HL-60 (cell line): ENCODE measurements around the gene SBF1.

Experiments used
- DNase-seq, 2 experiments: peaks; one replicate each; pipeline ENCODE4 v3.0.0-alpha.2; 2010 to 2020; ENCODE audit warnings: low read depth in 1 of 2, low spot score in 1 of 2
- H3K27ac ChIP-seq: fragments of 250-450 bp; sonication (Bioruptor Pico); replicated peaks from 2 replicates; pipeline ENCODE4 v1.5.1; 2020; ENCODE audit warnings: mild to moderate bottlenecking, moderate library complexity
- H3K27me3 ChIP-seq: fragments of 250-450 bp; sonication (Bioruptor Pico); 2 replicates; pipeline ENCODE4 v1.5.1; 2021; ENCODE audit warnings: mild to moderate bottlenecking, moderate library complexity; ENCODE audit not compliant: insufficient read depth, poor library complexity, severe bottlenecking
- H3K4me3 ChIP-seq: replicated peaks from 2 replicates; pipeline ENCODE4 v1.5.1; 2011; ENCODE audit warnings: mild to moderate bottlenecking, control low read depth, low read length; ENCODE audit not compliant: insufficient read depth
- CTCF ChIP-seq: IDR thresholded peaks from one replicate; pipeline ENCODE4 v1.5.1; 2011; ENCODE audit warnings: low read length, control low read depth, inconsistent platforms; ENCODE audit not compliant: insufficient read depth
- GABPA ChIP-seq: IDR thresholded peaks from 2 replicates; pipeline ENCODE4 v1.6.1; 2012; ENCODE audit warnings: low read depth
- POLR2AphosphoS5 ChIP-seq: IDR thresholded peaks from 2 replicates; pipeline ENCODE4 v1.6.1; 2012; ENCODE audit warnings: low read depth
- SPI1 ChIP-seq: IDR thresholded peaks from 2 replicates; pipeline ENCODE4 v1.6.1; 2012; ENCODE audit warnings: low read depth, mild to moderate bottlenecking, borderline replicate concordance
- TF ChIP-seq, protein P1 (sequence below): IDR thresholded peaks from 2 replicates; pipeline ENCODE4 v1.6.1; 2012; ENCODE audit warnings: low read depth; ENCODE audit not compliant: insufficient replicate concordance

SBF1 gene

DNA sequence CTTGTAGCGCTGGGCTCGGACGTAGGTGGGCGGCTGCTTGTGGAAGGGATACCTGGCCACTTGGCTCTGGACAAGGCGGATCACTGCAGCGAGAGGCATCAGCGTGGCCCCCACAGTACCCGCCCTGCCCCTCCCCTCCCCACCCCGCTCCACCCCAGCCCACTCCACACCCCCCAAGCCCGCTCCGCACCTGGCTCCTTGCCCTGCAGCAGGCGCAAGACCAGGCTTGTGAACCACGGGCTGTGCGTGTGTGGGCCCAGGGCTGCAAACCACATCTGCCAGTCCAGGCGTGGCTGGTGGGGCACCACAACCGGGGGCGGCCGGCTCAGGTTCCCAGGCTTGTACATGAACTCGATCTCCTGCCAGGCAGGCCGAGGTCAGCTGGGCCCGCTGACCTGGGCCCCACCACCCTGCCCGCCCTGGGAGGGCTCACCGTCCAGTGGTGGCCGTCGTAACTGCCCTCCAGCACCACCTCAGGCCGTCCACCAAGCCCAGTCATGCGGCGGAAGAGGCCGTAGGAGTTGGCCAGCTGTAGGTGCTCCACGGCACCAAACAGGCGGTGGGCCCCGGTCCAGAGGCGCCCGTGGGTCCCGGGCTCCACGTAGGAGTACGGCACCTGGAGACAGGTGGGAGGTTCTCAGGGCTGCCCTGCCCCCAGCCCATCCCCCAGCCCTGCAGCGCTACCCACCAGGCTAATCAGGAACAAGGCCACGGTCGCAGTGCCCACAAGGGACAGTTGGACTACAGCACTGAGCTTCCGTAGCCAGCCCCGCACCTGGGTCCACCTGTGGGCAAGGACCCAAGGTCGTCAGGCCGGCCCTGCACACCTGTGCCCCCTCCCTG, 29.8 kb upstream of the SBF1 start:
- H3K27ac ChIP-seq: no peak overlapping the region

GRCh38 chr22:50503475-50504145, 28.8 kb upstream of the SBF1 start:
- no peak for DNase-seq
- TF ChIP-seq, protein P1, sequence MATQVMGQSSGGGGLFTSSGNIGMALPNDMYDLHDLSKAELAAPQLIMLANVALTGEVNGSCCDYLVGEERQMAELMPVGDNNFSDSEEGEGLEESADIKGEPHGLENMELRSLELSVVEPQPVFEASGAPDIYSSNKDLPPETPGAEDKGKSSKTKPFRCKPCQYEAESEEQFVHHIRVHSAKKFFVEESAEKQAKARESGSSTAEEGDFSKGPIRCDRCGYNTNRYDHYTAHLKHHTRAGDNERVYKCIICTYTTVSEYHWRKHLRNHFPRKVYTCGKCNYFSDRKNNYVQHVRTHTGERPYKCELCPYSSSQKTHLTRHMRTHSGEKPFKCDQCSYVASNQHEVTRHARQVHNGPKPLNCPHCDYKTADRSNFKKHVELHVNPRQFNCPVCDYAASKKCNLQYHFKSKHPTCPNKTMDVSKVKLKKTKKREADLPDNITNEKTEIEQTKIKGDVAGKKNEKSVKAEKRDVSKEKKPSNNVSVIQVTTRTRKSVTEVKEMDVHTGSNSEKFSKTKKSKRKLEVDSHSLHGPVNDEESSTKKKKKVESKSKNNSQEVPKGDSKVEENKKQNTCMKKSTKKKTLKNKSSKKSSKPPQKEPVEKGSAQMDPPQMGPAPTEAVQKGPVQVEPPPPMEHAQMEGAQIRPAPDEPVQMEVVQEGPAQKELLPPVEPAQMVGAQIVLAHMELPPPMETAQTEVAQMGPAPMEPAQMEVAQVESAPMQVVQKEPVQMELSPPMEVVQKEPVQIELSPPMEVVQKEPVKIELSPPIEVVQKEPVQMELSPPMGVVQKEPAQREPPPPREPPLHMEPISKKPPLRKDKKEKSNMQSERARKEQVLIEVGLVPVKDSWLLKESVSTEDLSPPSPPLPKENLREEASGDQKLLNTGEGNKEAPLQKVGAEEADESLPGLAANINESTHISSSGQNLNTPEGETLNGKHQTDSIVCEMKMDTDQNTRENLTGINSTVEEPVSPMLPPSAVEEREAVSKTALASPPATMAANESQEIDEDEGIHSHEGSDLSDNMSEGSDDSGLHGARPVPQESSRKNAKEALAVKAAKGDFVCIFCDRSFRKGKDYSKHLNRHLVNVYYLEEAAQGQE: no peak
- no peak for TF ChIP-seq SPI1
- TF ChIP-seq GABPA: no peak
- TF ChIP-seq CTCF: no peak
- TF ChIP-seq POLR2AphosphoS5: no peak
- H3K27ac ChIP-seq: no peak overlapping the region

More for the DNA sequence above, 29.8 kb upstream of the SBF1 start:
- TF ChIP-seq SPI1: no peak
- TF ChIP-seq POLR2AphosphoS5: no peak
- no peak for TF ChIP-seq GABPA
- TF ChIP-seq, protein P1: no peak
- no peak for TF ChIP-seq CTCF
- Histone ChIP-seq H3K27me3 (no peaks in the 10 kb centered on the region), H3K4me3 (no peak overlapping the region)
- DNase-seq: no peak

GRCh38 chr22:50502628-50503474, 28.0 kb upstream of the SBF1 start:
- H3K27me3 ChIP-seq: no peaks in the 10 kb centered on the region
- H3K4me3 ChIP-seq: no peak overlapping the region
- no peak for DNase-seq
- H3K27ac ChIP-seq: no peak overlapping the region
- TF ChIP-seq, protein P1: no peak
- TF ChIP-seq CTCF (no peak), GABPA (no peak), POLR2AphosphoS5 (no peak)

More at GRCh38 chr22:50503475-50504145, 28.8 kb upstream of the SBF1 start:
- no peak overlapping the region for H3K4me3 ChIP-seq
- H3K27me3 ChIP-seq: no peaks in the 10 kb centered on the region
